Sigmoid colon (tissue), 7 donors: ENCODE measurements around the gene BCR. TPM values are rescaled to one million over a fixed set of nuclear protein-coding genes. Genes with fewer than 3 reads are reported as not detected.

Experiments
- DNase-seq: peaks from one replicate; pipeline ENCODE4 v3.0.0-alpha.2; 2019
- H3K27ac ChIP-seq, 4 donors: fragments of 200-600 bp; sonication (generic); one replicate each; pipeline ENCODE4 v1.5.1; 2016 to 2019; ENCODE audit warnings: mild to moderate bottlenecking in 1 of 4
- H3K27me3 ChIP-seq, 3 donors: fragments of 200-600 bp; sonication (generic); one replicate each; pipeline ENCODE4 v1.5.1; 2019; ENCODE audit warnings: mild to moderate bottlenecking in 1 of 3
- H3K36me3 ChIP-seq, 4 donors: fragments of 200-600 bp; sonication (generic); one replicate each; pipeline ENCODE4 v1.5.1; 2016 to 2019
- H3K4me1 ChIP-seq, 4 donors: fragments of 200-600 bp; sonication (generic); one replicate each; pipeline ENCODE4 v1.5.1; 2017 to 2019
- H3K4me3 ChIP-seq, 4 donors: fragments of 200-600 bp; sonication (generic); one replicate each; pipeline ENCODE4 v1.5.1; 2017 to 2019; ENCODE audit warnings: mild to moderate bottlenecking in 2 of 4, moderate library complexity in 1 of 4
- H3K9me3 ChIP-seq, 4 donors: fragments of 200-600 bp in 3 of 4; sonication (generic) in 3 of 4; one replicate each; pipeline versions ENCODE4 v1.5.1 to v1.6.1; 2013 to 2019
- CTCF ChIP-seq, 4 experiments: fragments of 450-650 bp in 3 of 4; fragments of 200-600 bp in 1 of 4; IDR thresholded peaks; one replicate each; pipeline ENCODE4 v1.5.1; 2016 to 2019; ENCODE audit warnings: antibody characterized with exemption in 4 of 4, mild to moderate bottlenecking in 3 of 4, moderate library complexity in 2 of 4
- EP300 ChIP-seq, 4 donors: sonication (generic); formaldehyde crosslinking; IDR thresholded peaks; one replicate each; pipeline ENCODE4 v1.6.1; 2017; ENCODE audit warnings: antibody characterized with exemption in 4 of 4
- POLR2A ChIP-seq, 2 donors: fragments of 450-650 bp; IDR thresholded peaks; one replicate each; pipeline ENCODE4 v1.6.1; 2016; ENCODE audit warnings: antibody characterized with exemption in 2 of 2, mild to moderate bottlenecking in 2 of 2, moderate library complexity in 2 of 2
- POLR2AphosphoS5 ChIP-seq, 4 donors: sonication (generic); formaldehyde crosslinking; IDR thresholded peaks; one replicate each; pipeline ENCODE4 v1.6.1; 2017; ENCODE audit warnings: antibody characterized with exemption in 4 of 4
- WGBS, 2 donors: extraction: QIAGEN DNeasy Blood & Tissue Kit; methylation state at CpG; one replicate each; pipeline ENCODE4 v1.1.7; 2013; 5-methylcytosine and 5-hydroxymethylcytosine counted together
- intact Hi-C: fragments of 100-400 bp; cut with DNase I; formaldehyde crosslinking; loops from one replicate; pipeline ENCODE4 v1.15.1; 2023
- polyA plus RNA-seq, 3 donors: library from polyadenylated mRNA; stranded (reverse); fragments of 200-250 nt; gene quantifications; one replicate each; pipeline ENCODE4 v1.2.3, GENCODE V29; 2013
- total RNA-seq, 4 donors: library from RNA; depleted of rRNA; stranded (reverse); fragments of >200 nt; gene quantifications; one replicate each; pipeline ENCODE4 v1.1.0, GENCODE V29; 2016
- donor health status: healthy with polysubstance abuse.
- donor health status: Bipolar disorder and iron deficiency.
- donor health status: healthy.

BCR gene
- total and polyA plus RNA-seq, 7 donors, result 10.8 to 39.9 (median 17.5) TPM

GRCh38 chr22:23219317-23219716 lies 39.0 kb downstream of the BCR start:
- TF ChIP-seq EP300 (IDR thresholded peaks at IDR 0.05) (no peak), POLR2AphosphoS5 (IDR thresholded peaks at IDR 0.05) (no peak), CTCF (IDR thresholded peaks at IDR 0.05) (no peak), POLR2A (IDR thresholded peaks at IDR 0.05) (no peak)
- H3K27me3 ChIP-seq, result no peaks in the 10 kb centered on the region
- no peak overlapping the region for H3K4me3 ChIP-seq
- intact Hi-C loops, result no loop called here
- DNase-seq, result no peak
- H3K4me1 ChIP-seq, result peaks cover 0 to 84% (median 75%) of the 10 kb centered on the region in 4 donors
- H3K9me3 ChIP-seq, result no peaks in the 10 kb centered on the region
- no peaks in the 10 kb centered on the region for H3K36me3 ChIP-seq
- WGBS, 2 donors, result 70 to 78% methylated on average over 10 of the region's 10 CpGs
- peak overlapping the region in 1 of 4 donors; percentile 66 for H3K27ac ChIP-seq

GRCh38 chr22:23219822-23220484 lies 39.6 kb downstream of the BCR start:
- 35 to 39% methylated on average over 12 of the region's 12 CpGs for WGBS, 2 donors
- peak overlapping the region in 1 of 4 donors; percentile 66 for H3K27ac ChIP-seq
- no peaks in the 10 kb centered on the region for H3K9me3 ChIP-seq
- TF ChIP-seq POLR2A (IDR thresholded peaks at IDR 0.05) (no peak), CTCF (IDR thresholded peaks at IDR 0.05) (no peak), EP300 (IDR thresholded peaks at IDR 0.05) (no peak), POLR2AphosphoS5 (IDR thresholded peaks at IDR 0.05) (peak in 1 of 4 donors; percentile 7)
- H3K4me1 ChIP-seq, result peaks cover 0 to 86% (median 76%) of the 10 kb centered on the region in 4 donors
- H3K36me3 ChIP-seq, result no peaks in the 10 kb centered on the region
- DNase-seq, result no peak
- no peak overlapping the region for H3K4me3 ChIP-seq
- intact Hi-C loops, result no loop called here
- H3K27me3 ChIP-seq, result no peaks in the 10 kb centered on the region

- Histone ChIP-seq H3K4me3 (no peak overlapping the region), H3K9me3 (no peaks in the 10 kb centered on the region), H3K27me3 (no peaks in the 10 kb centered on the region), H3K27ac (no peak overlapping the region), H3K36me3 (no peaks in the 10 kb centered on the region), H3K4me1 (peaks cover 0 to 86% (median 77%) of the 10 kb centered on the region in 4 donors)
- WGBS, 2 donors, result 48 to 62% methylated on average over 11 of the region's 11 CpGs
- intact Hi-C loops, result no loop called here
- no peak for DNase-seq
- no peak for TF ChIP-seq CTCF (IDR thresholded peaks at IDR 0.05)
- peak in 1 of 4 donors; percentile 37 for TF ChIP-seq POLR2AphosphoS5 (IDR thresholded peaks at IDR 0.05)
Observed at GRCh38 chr22:23220485-23221350, 40.4 kb downstream of the BCR start.

GRCh38 chr22:23221351-23221804 lies 41.1 kb downstream of the BCR start:
- H3K4me1 ChIP-seq, result peaks cover 0 to 88% (median 78%) of the 10 kb centered on the region in 4 donors
- no peaks in the 10 kb centered on the region for H3K27me3 ChIP-seq
- no peak for TF ChIP-seq POLR2A (IDR thresholded peaks at IDR 0.05)
- TF ChIP-seq CTCF (IDR thresholded peaks at IDR 0.05), result no peak
- TF ChIP-seq POLR2AphosphoS5 (IDR thresholded peaks at IDR 0.05), result no peak
- TF ChIP-seq EP300 (IDR thresholded peaks at IDR 0.05), result no peak
- H3K36me3 ChIP-seq, result no peaks in the 10 kb centered on the region
- intact Hi-C loops, result no loop called here
- no peak overlapping the region for H3K4me3 ChIP-seq
- no peaks in the 10 kb centered on the region for H3K9me3 ChIP-seq
- DNase-seq, result no peak
- H3K27ac ChIP-seq, result no peak overlapping the region
- WGBS, 2 donors, result 90 to 94% methylated on average over 3 of the region's 3 CpGs
